NCI-H524 treated with DMSO at 0.1 percent for 48 hours (cell line): ENCODE results near the gene EML6.

Experiments used
- DNase-seq: peaks from one replicate; lab custom pipeline; 2025; lab: John Stamatoyannopoulos, UW

Gene EML6

GRCh38 chr2:54880428-54880827, 157.0 kb downstream of the EML6 start:
- DNase-seq, result peak; percentile 75

DNA sequence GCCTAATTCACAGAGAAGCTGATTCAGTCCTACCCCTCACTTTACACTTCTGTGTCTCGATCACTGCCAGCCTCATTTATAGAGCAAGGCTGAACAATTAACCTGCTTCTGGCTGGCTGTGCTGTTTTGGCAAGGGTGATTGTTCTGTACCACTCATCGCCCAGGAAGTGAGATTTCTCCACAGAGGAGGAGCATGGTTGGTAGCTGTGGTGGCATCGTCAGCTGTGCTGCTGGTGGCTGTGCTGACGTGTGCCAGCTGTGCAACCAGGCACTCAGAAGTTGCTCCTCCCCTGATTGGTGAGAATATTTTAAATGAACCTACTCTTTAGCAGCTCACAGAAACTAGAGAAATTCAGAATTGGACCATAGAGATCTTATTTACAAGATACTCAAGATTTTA, 158.3 kb downstream of the EML6 start:
- no peak for DNase-seq

DNA sequence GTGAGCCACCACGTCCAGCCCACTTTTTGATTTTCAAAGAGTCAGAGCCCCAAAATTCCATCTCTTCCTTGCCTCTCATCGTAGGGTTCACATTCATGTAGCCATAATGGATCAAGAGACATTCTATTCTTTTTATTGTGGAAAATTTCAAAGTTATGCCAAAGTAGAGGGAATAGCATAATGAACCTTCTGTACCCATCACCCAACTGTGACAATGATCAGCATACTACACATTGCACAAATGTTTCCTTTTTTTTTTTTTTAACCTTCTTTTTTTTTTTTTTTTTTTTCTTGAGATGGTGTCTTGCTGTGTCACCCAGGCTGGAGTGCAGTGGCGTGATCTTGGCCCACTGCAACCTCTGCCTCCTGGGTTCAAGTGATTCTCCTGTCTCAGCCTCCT, 162.4 kb downstream of the EML6 start:
- no peak for DNase-seq

GRCh38 chr2:54887850-54888545, 164.5 kb downstream of the EML6 start:
- DNase-seq, result no peak

GRCh38 chr2:54889053-54889452, 165.6 kb downstream of the EML6 start:
- DNase-seq, result no peak

- no peak for DNase-seq
Observed at GRCh38 chr2:54891909-54892308, 168.4 kb downstream of the EML6 start.

DNA sequence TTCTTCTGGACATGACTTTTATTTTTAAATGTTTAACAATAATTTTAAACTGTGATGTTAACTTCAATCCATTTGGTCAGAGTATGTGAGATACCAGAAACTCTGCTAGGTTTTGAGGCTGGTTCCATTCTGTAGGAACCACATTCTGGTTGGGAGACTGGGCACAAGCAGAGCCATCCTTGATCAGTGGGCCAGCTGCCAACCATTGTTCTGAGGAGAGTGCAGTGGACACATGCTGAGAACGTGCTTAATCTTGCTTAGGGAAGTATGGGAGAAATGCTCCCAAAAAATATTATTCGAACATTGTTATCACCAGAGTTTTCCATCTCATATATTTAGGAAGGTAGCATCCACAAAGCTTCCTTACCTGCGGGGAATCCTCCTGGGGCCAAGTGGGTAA, 171.0 kb downstream of the EML6 start:
- no peak for DNase-seq

- DNase-seq, result no peak
Observed at GRCh38 chr2:54895730-54896129, 172.3 kb downstream of the EML6 start.

- no peak for DNase-seq
Observed at GRCh38 chr2:54897420-54898310, 174.2 kb downstream of the EML6 start.

- no peak for DNase-seq
Observed at GRCh38 chr2:54898456-54899226, 175.2 kb downstream of the EML6 start.

GRCh38 chr2:54899576-54900200, 176.2 kb downstream of the EML6 start:
- peak; percentile 81 for DNase-seq

GRCh38 chr2:54901224-54901986, 177.9 kb downstream of the EML6 start:
- DNase-seq, result no peak

- no peak for DNase-seq
Observed at GRCh38 chr2:54902763-54903162, 179.3 kb downstream of the EML6 start.

DNA sequence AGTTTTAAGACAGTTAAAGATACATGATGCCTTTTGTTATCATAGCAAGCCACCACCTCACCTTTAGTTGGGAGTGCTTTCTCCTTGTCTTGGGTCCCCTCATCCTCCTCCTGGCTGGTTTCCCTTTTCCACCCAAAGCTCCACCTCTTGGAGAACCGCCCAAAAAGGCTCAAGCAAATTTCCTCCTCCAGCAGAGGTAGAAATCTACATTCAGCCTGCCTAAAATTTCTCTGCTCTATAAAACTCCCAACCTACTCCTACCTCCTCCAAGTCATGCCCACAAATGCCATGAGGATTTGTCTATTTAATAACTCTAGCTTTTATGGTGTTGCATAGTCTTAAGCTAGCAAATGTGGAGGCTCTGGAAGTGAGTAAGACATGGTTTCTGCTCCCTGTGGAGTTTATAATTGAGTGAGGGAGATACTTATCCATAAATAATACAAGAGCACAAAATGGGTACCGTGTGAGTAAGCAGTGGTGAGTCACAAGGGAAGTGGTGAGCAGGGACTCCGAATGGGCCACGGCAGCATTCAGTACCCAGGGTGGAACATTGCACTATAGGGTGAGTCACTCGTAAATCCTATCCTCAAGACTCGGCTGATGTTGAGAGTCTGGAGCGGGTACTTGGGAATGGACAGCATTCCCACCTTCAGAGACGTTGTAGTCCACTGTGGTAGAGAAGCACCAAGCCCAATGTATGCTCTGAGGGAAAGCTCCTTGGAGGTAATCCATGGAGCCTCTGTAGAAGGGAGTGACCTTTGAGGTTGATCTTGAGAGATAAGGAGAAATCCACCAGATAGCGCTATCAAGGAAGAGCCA, 180.5 kb downstream of the EML6 start:
- no peak for DNase-seq

DNA sequence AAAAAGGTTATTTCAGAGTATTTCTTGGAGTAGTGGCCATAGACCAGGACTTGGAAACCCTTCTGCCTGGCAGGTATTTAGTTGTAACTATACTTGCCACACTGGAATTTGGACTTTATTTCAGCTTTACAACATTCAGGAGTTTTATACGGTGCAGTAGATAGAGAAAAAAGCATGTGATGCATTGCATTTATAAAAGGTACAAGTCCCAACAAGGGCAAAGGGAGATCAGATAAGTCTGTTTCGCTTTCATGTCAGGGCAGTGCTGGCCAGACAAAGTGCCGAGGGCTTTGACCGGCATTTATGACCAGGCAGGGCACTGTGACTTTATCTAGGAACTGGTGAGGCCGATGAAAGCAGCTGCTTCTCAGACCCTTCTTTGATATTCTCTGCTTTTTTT, 181.4 kb downstream of the EML6 start:
- no peak for DNase-seq

GRCh38 chr2:54906716-54907115, 183.3 kb downstream of the EML6 start:
- peak; percentile 54 for DNase-seq

GRCh38 chr2:54907663-54908062, 184.2 kb downstream of the EML6 start:
- no peak for DNase-seq

GRCh38 chr2:54908591-54908990, 185.1 kb downstream of the EML6 start:
- no peak for DNase-seq

DNA sequence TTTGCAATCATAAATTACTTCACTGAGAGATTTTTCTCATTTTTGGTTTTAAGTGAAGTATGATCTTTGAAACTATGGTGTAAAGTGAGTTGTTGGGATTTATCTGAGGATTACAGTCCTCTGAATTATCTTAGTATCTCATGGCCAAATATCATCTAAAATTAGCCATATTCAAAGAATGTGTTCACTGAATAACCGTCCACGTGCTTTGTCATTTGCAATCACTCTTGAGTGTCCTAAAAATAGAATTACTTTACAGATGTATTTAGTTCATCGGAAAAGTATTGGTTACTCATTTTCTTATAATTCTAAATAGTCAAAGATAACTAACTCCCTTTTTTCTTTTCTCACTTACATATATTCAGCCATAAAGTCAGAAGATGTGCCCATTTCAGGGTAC, 185.5 kb downstream of the EML6 start:
- DNase-seq, result no peak

DNA sequence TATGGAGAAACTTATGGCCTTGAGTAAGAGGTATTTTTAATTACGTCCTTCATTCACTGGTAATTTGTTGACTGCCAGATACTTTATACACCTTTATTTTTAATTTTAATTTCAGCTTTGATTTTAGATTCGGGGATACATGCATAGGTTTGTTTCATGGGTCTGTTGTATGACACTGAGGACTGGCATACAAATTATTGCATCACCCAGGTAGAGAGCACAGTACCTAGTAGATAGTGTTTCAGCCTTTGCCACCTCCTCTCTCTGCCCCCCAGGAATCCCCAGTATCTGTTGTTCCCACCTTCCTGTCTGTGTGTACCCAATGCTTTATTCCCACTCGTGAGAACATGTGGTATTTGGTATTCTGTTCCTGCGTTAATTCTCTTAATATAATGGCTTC, 188.8 kb downstream of the EML6 start:
- DNase-seq, result no peak

DNA sequence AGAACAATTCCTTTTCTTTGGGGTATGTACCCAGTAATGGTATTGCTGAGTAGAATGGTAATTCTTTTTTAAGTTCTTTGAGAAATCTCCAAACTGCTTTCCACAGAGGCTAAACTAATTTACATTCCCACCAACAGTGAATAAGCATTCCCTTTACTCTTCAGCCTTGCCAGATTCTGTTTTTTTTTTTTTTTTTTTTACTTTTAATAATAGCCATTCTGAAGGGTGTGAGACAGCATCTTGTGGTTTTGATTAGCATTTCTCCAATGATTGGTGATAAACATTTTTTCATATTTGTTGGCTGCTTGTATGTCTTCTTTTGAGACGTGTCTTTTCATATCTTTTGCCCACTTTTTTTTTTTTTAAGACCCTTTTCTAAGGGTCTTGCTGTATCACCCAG, 189.4 kb downstream of the EML6 start:
- DNase-seq, result no peak
